ENCODE results near the gene ADAMTS9.

DNA sequence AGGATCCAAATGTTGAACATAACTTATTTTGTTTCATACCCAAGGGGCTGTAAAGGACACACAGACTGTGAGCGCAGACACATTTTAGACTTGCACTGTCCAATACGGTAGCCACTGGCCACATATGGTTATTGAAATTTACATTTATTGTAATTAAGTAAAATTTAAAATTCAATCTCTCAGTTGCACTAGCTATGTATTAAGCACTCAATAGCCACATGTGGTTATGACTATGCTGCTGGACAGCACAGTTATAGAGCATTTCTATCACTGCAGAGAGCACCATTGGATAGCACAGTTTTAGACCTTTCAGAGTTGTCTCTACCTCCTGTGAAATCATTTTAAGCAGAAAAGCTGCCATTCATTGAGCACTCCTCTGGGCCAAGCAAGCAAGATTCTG, 204.3 kb downstream of the ADAMTS9 start:
- TF ChIP-seq, protein P1, sequence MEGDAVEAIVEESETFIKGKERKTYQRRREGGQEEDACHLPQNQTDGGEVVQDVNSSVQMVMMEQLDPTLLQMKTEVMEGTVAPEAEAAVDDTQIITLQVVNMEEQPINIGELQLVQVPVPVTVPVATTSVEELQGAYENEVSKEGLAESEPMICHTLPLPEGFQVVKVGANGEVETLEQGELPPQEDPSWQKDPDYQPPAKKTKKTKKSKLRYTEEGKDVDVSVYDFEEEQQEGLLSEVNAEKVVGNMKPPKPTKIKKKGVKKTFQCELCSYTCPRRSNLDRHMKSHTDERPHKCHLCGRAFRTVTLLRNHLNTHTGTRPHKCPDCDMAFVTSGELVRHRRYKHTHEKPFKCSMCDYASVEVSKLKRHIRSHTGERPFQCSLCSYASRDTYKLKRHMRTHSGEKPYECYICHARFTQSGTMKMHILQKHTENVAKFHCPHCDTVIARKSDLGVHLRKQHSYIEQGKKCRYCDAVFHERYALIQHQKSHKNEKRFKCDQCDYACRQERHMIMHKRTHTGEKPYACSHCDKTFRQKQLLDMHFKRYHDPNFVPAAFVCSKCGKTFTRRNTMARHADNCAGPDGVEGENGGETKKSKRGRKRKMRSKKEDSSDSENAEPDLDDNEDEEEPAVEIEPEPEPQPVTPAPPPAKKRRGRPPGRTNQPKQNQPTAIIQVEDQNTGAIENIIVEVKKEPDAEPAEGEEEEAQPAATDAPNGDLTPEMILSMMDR (IDR thresholded peaks at IDR 0.05; ENCODE audit: insufficient read depth, low read length, poor library complexity, severe bottlenecking), result no peak
- no peak for TF ChIP-seq EZH2phosphoT487 (conservative IDR thresholded peaks at IDR 0.05; ENCODE audit: low read length)

Data from SU-DHL-6 (cell line).